Transverse colon (tissue), 4 donors: ENCODE results near the gene TTC19. TPM values are rescaled to one million over a fixed set of nuclear protein-coding genes. Genes with fewer than 3 reads are reported as not detected.

Experiments used
- DNase-seq: peaks from one replicate; pipeline ENCODE4 v3.0.0-alpha.2; 2019
- H3K27ac ChIP-seq, 4 donors: fragments of 200-600 bp; sonication (generic); 2 replicates each; pipeline ENCODE4 v1.5.1; 2016 to 2018; ENCODE audit warnings: inconsistent platforms in 4 of 4
- H3K27me3 ChIP-seq: fragments of 200-600 bp; sonication (generic); 2 replicates; pipeline ENCODE4 v1.5.1; 2017; ENCODE audit warnings: inconsistent platforms
- H3K36me3 ChIP-seq, 4 donors: fragments of 200-600 bp; sonication (generic); 2 replicates each; pipeline ENCODE4 v1.5.1; 2017 to 2019; ENCODE audit warnings: inconsistent platforms in 4 of 4
- H3K4me1 ChIP-seq, 4 donors: fragments of 200-600 bp; sonication (generic); 2 replicates each; pipeline ENCODE4 v1.5.1; 2017 to 2020; ENCODE audit warnings: inconsistent platforms in 4 of 4
- H3K4me3 ChIP-seq, 4 donors: fragments of 200-600 bp; sonication (generic); 1 replicate in 1 of 4; 2 replicates in 3 of 4; pipeline versions ENCODE4 v1.5.1 to v1.6.1; 2017 to 2019; ENCODE audit warnings: inconsistent platforms in 4 of 4
- H3K9me3 ChIP-seq, 2 donors: fragments of 200-600 bp; sonication (generic); 2 replicates each; pipeline ENCODE4 v1.5.1; 2017 to 2019; ENCODE audit warnings: inconsistent platforms in 2 of 2
- EP300 ChIP-seq: sonication (generic); formaldehyde crosslinking; IDR thresholded peaks from one replicate; pipeline ENCODE4 v1.6.1; 2017; ENCODE audit warnings: antibody characterized with exemption, low read depth
- POLR2A ChIP-seq: fragments of 450-650 bp; IDR thresholded peaks from one replicate; pipeline ENCODE4 v1.6.1; 2016; ENCODE audit warnings: antibody characterized with exemption, mild to moderate bottlenecking, moderate library complexity
- POLR2AphosphoS5 ChIP-seq, 3 donors: sonication (generic); formaldehyde crosslinking; IDR thresholded peaks; one replicate each; pipeline ENCODE4 v1.6.1; 2016; ENCODE audit warnings: antibody characterized with exemption in 3 of 3
- WGBS, 2 donors: methylation state at CpG; one replicate each; pipeline ENCODE4 v1.1.5; 2018; ENCODE audit warnings: low coverage in 1 of 2; 5-methylcytosine and 5-hydroxymethylcytosine counted together
- in situ Hi-C, 4 donors: fragments of 200-750 bp; cut with MboI; loops; one replicate each; pipeline versions ENCODE4 v1.15.0 to v1.15.1; 2017; ENCODE audit warnings: low sequenced_read_pairs in 3 of 4, low pct_ligation_motif_present in 1 of 4, low pct_unique_long_range_greater_than_20kb in 1 of 4
- intact Hi-C: fragments of 100-400 bp; cut with DNase I; formaldehyde crosslinking; loops from one replicate; pipeline ENCODE4 v1.15.1; 2023; ENCODE audit warnings: low total_unique reads
- total RNA-seq, 4 donors: library from RNA; depleted of rRNA; stranded (reverse); fragments of >200 nt; gene quantifications; one replicate each; pipeline ENCODE4 v1.1.0, GENCODE V29; 2016
- TF ChIP-seq, protein P1 (sequence below), 5 experiments: fragments of 200-600 bp in 3 of 5; fragments of 450-650 bp in 2 of 5; sonication (generic) in 3 of 5; IDR thresholded peaks; 1 replicate in 2 of 5; 2 replicates in 3 of 5; pipeline ENCODE4 v1.5.1; 2016 to 2017; ENCODE audit warnings: antibody characterized with exemption in 5 of 5, inconsistent platforms in 3 of 5, mild to moderate bottlenecking in 2 of 5, moderate library complexity in 1 of 5

Gene TTC19
- total RNA-seq, 4 donors from 2014 or later = 65.3 to 371 (median 187) TPM

DNA sequence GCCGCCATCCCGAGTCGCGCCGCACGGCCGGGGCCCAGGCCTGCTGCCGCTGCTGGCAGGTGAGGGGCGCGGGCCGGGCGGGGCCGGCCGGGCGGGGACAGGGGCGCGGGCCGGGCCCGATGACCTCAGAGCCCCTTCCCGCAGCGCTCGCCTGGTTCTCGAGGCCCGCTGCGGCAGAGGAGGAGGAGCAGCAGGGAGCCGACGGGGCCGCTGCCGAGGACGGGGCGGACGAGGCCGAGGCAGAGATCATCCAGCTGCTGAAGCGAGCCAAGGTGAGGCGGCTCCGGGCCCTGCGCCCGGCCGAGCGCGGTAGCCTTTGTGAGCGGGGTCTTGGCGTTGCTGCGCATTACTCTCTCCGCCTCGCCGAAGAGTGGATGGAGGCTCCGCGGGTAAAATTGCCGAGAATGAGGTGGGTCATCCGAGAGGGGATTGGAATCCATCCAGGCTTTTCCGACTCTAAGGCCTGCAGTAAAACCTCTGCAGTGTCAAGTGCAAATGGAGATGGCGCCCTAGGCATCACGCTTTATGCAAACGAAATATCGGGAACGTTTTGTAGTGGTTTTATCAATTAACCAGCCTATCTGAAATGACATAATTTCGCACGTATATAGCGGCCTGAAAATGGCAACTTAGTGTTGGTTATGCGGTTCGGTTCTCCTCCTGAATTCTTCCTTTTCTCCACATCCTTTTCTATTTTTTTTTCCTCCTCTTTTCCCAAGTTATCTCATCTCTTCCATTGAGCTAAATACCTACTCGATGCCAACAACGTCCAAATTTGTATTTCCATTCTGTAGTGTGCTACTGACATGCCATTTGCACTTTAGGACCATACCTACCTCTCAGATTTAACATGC is 577 bp downstream of the TTC19 start:
- no peak for DNase-seq
- WGBS, 2 donors = 3 to 4% methylated on average over 11 to 36 of the region's 64 CpGs
- no peaks in the 10 kb centered on the region for H3K27me3 ChIP-seq
- H3K4me3 ChIP-seq = peak overlapping the region; percentile 64 to 74 (median 68)
- in situ Hi-C loops = loop anchor here in 3 of 4 donors (10.0 to 25.0 kb wide), 2 partner anchors 55 to 112 kb away; partner anchors contain the start of gene ADORA2B (in 2 of the 3)
- H3K27ac ChIP-seq = peak overlapping the region; percentile 89 to 97 (median 96)
- H3K36me3 ChIP-seq = peaks cover 0 to 35% (median 18%) of the 10 kb centered on the region in 4 donors
- intact Hi-C loops = no loop called here
- TF ChIP-seq, protein P1, sequence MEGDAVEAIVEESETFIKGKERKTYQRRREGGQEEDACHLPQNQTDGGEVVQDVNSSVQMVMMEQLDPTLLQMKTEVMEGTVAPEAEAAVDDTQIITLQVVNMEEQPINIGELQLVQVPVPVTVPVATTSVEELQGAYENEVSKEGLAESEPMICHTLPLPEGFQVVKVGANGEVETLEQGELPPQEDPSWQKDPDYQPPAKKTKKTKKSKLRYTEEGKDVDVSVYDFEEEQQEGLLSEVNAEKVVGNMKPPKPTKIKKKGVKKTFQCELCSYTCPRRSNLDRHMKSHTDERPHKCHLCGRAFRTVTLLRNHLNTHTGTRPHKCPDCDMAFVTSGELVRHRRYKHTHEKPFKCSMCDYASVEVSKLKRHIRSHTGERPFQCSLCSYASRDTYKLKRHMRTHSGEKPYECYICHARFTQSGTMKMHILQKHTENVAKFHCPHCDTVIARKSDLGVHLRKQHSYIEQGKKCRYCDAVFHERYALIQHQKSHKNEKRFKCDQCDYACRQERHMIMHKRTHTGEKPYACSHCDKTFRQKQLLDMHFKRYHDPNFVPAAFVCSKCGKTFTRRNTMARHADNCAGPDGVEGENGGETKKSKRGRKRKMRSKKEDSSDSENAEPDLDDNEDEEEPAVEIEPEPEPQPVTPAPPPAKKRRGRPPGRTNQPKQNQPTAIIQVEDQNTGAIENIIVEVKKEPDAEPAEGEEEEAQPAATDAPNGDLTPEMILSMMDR (IDR thresholded peaks at IDR 0.05) = no peak
- TF ChIP-seq POLR2AphosphoS5 (IDR thresholded peaks at IDR 0.05) (peak in 1 of 3 donors; percentile 5), EP300 (no peak), POLR2A (no peak)
- peaks cover 8 to 32% (median 14%) of the 10 kb centered on the region in 4 donors for H3K4me1 ChIP-seq
- H3K9me3 ChIP-seq = no peaks in the 10 kb centered on the region

DNA sequence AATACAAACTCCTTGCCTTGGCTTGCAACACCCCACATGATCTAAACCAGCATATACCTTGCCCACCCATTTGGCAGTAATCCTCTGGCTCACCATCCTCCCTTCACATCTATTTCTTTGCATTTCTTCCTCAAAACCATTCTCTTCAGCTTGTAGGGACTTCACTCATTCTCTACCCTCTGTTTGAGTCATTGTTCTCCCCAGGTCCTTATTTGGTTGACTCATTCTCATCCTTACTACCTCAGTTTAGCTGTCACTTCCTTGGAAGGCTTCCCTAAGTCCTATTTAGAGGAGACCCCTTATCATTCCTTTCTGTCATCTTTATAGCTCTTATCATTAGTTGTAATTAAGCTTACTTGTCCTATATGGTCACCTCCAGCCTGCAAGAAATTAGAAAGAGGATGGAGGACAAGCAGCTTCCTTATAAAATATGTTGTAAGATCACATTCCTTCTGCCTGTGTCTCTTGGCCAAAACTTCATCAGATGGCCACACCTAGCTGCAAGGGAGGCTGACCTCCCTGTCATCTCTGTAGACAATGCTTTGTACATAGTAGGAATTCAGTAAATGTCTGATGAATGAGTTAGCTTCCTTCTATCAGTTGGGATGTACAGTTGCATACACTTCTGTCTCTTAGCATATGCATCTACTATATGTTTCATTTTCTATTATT is 1.7 kb downstream of the TTC19 start:
- H3K4me1 ChIP-seq = peaks cover 8 to 32% (median 14%) of the 10 kb centered on the region in 4 donors
- H3K27me3 ChIP-seq = no peaks in the 10 kb centered on the region
- in situ Hi-C loops (loop anchor here in 1 of 4 donors (25.0 kb wide), 1 partner anchor 111 kb away; no protein-coding TSS in a partner anchor), intact Hi-C loops (no loop called here)
- no peaks in the 10 kb centered on the region for H3K9me3 ChIP-seq
- H3K36me3 ChIP-seq = peaks cover 0 to 46% (median 24%) of the 10 kb centered on the region in 4 donors
- H3K4me3 ChIP-seq = peak overlapping the region in 1 of 4 donors; percentile 71
- TF ChIP-seq POLR2A (no peak), EP300 (no peak), POLR2AphosphoS5 (IDR thresholded peaks at IDR 0.05) (no peak)
- TF ChIP-seq, protein P1 (IDR thresholded peaks at IDR 0.05) = no peak
- peak overlapping the region in 2 of 4 donors; percentile 97 for H3K27ac ChIP-seq
- no peak for DNase-seq

DNA sequence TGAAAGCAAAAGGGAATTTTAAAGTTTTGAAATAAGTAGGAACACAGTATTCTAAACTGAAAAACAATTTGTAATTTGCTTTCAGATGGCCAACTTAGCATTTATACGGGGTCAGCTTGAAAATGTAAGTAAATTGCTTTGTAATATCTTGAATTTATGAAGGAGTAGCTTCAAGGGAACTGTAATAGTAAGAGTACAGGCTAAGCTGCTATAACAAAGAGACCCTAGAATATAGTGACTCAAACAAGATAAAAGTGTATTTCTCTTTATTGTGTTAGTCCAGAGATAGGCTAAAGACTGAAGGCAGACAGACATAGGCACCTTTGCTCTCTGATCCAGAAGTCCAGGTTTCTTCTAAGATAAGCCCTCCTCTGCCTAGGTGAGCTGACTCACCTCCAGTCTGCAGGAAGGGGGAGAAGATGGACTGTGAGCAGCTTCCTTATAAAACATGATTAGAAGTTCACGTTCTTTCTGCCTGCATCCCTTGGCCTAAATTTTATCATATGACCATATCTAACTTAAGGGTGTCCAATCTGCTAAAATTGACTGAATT is 3.2 kb downstream of the TTC19 start:
- TF ChIP-seq POLR2A (no peak), POLR2AphosphoS5 (IDR thresholded peaks at IDR 0.05) (no peak), EP300 (no peak)
- TF ChIP-seq, protein P1 (IDR thresholded peaks at IDR 0.05) = no peak
- H3K9me3 ChIP-seq = no peaks in the 10 kb centered on the region
- peaks cover 8 to 30% (median 14%) of the 10 kb centered on the region in 4 donors for H3K4me1 ChIP-seq
- in situ Hi-C loops (loop anchor here in 1 of 4 donors (25.0 kb wide), 1 partner anchor 110 kb away; no protein-coding TSS in a partner anchor), intact Hi-C loops (no loop called here)
- no peak overlapping the region for H3K4me3 ChIP-seq
- peak overlapping the region in 1 of 4 donors; percentile 4 for H3K27ac ChIP-seq
- H3K27me3 ChIP-seq = no peaks in the 10 kb centered on the region
- 84 to 90% methylated on average over 1 to 2 of the region's 2 CpGs for WGBS, 2 donors
- no peak for DNase-seq
- peaks cover 0 to 60% (median 29%) of the 10 kb centered on the region in 4 donors for H3K36me3 ChIP-seq

DNA sequence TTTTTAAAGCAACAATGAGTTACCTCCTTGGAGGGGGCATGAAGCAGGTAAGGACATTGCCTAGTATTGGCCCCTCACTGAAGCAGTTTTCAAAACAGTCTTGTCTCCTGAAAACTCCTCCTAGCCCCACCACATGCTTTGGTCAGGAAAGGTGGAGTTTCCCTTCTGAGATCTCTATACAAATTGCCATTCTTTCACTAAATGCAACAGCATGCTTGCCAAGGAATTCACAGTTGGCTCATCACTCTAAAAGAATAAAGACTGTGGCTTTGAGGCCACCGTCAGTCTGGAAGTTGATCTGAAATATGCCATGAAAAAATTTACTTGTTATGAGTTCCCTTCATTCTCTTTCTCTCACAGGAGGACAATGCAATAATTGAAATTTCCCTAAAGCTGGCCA is 4.2 kb downstream of the TTC19 start:
- Histone ChIP-seq H3K4me3 (no peak overlapping the region), H3K4me1 (peaks cover 8 to 21% (median 14%) of the 10 kb centered on the region in 4 donors), H3K27ac (no peak overlapping the region), H3K36me3 (peaks cover 0 to 71% (median 34%) of the 10 kb centered on the region in 4 donors), H3K27me3 (no peaks in the 10 kb centered on the region), H3K9me3 (no peaks in the 10 kb centered on the region)
- TF ChIP-seq POLR2A (no peak), POLR2AphosphoS5 (IDR thresholded peaks at IDR 0.05) (no peak), EP300 (no peak)
- TF ChIP-seq, protein P1 (IDR thresholded peaks at IDR 0.05) = no peak
- WGBS, 2 donors = 85 to 88% methylated on average over 1 of the region's 1 CpG
- in situ Hi-C loops (loop anchor here in 1 of 4 donors (25.0 kb wide), 1 partner anchor 108 kb away; no protein-coding TSS in a partner anchor), intact Hi-C loops (no loop called here)
- no peak for DNase-seq
